T-helper 1 cell treated with Interleukin-12 subunit alpha and Interleukin-12 subunit beta and Interleukin-4 antibody, amounts not matched to agents 30 μg/mL and 1 μg/mL, for 36 hours (primary cell): ENCODE measurements around the gene SLC4A9.

ENCODE experiments used
- H3K27ac Mint-ChIP-seq: one replicate; pipeline ENCODE4 v1.8.0; 2021; ENCODE audit warnings: mild to moderate bottlenecking, mixed read lengths
- H3K27me3 Mint-ChIP-seq: one replicate; pipeline ENCODE4 v1.8.0; 2021; ENCODE audit warnings: low read depth, mixed read lengths
- H3K36me3 Mint-ChIP-seq: one replicate; pipeline ENCODE4 v1.8.0; 2021; ENCODE audit warnings: low read depth, mixed read lengths
- H3K4me1 Mint-ChIP-seq: one replicate; pipeline ENCODE4 v1.8.0; 2021; ENCODE audit warnings: low read depth, mixed read lengths
- H3K4me3 Mint-ChIP-seq: one replicate; pipeline ENCODE4 v1.8.0; 2021; ENCODE audit warnings: mild to moderate bottlenecking, moderate library complexity, mixed read lengths
- H3K9me3 Mint-ChIP-seq: one replicate; pipeline ENCODE4 v1.8.0; 2021; ENCODE audit warnings: mixed read lengths

SLC4A9 gene

DNA sequence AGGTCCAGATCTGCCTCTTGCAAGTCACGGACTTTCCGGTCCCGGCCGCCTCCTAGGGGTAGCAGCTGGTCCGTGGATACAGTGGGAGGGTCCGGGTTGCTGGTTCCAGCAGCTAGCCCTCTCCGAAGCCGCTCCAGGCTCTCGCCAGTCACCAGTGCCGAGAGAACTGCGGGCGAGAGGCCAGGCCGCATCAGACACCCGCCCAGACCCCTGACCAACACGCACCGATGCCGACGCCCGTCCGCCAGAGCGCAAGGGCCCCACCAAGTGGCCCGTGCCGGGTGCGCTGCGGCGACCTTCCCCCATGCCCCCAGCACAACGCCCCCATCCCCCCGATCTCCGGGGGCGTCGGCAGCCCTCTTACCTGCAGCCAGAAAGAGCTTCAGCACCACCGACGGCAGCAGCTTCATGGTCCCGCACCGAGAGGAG is 14.1 kb upstream of the SLC4A9 start:
- peaks cover 55% of the 10 kb centered on the region for H3K4me1 Mint-ChIP-seq
- H3K9me3 Mint-ChIP-seq = no peaks in the 10 kb centered on the region
- peak overlapping the region; percentile 96 for H3K4me3 Mint-ChIP-seq
- no peaks in the 10 kb centered on the region for H3K27me3 Mint-ChIP-seq
- peak overlapping the region; percentile 96 for H3K27ac Mint-ChIP-seq
- H3K36me3 Mint-ChIP-seq = peaks cover 22% of the 10 kb centered on the region

DNA sequence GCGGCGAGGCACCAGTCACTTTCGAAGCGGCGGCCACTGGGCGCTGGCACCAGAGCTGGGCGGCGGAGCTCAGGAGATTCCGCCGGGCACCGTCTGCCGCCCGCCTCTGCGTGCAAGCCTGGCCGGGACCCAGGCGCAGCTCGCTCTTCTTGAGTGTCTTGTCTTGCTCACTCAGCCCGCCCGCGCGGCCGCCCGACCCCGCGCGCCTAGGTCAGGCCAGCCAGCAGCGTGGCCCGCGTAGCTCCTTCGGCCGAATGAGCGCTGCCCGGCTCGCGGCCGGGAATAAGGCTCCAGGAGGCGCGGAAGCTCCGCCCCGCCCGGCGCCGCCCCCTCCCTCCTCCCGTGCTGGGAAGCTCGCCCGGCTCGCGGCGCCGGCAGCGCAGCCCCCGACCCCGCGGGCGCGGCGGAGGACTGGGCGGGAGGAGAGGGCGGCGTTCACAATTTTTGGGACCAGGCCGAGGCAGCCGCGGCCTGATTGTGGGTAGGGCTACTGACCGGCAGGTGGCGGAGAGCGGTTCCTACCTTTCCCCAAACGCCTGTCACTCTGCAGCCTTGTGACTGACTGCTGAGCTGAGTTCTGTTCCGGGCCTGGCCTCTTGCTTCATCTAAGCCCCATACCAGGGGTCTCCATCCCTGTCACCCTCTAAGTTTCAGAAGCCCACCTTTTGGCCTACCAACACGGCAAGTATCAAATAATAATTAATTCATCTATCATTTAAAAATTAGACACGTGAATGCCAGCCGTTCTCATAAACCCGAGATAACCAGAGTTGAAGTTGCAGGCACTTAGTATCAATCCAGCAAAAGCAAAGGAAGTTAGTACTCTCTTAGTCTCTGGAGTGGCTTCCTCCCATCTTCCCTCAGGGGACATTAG is 13.4 kb upstream of the SLC4A9 start, which contains the start of gene HBEGF:
Gene HBEGF (minus strand): TSS at position 256 of the 874 bp plus-strand sequence. CDS start 275 bp downstream, outside the sequence.
- Mint-ChIP-seq H3K9me3 (no peaks in the 10 kb centered on the region), H3K36me3 (peaks cover 18% of the 10 kb centered on the region), H3K27ac (peak within 1 kb of the TSS; percentile 96), H3K4me3 (peak within 1 kb of the TSS; percentile 96), H3K4me1 (peaks cover 51% of the 10 kb centered on the region), H3K27me3 (no peaks in the 10 kb centered on the region)

DNA sequence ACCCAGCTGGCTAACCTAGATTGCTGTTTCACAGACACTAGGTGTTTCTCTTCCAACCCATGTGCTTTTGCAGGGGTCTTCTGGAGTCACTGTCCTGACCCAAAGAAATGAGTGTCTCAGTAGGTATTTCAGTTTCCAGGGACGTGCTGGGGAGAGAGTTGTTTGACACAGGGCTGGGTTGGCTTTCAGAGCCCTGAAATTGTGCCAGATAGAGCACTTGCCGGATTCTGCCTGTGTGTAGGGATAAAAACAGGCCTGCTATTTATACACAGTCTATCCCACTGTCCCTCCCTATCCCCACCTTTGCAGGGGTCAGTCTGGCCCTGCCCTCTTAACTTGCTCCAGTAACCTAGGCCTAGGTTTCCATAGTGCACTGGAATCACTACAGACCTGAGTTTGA is 12.6 kb upstream of the SLC4A9 start:
- H3K4me1 Mint-ChIP-seq = peaks cover 49% of the 10 kb centered on the region
- peak overlapping the region; percentile 85 for H3K4me3 Mint-ChIP-seq
- H3K36me3 Mint-ChIP-seq = peaks cover 13% of the 10 kb centered on the region
- H3K27me3 Mint-ChIP-seq = no peaks in the 10 kb centered on the region
- H3K27ac Mint-ChIP-seq = peak overlapping the region; percentile 39
- no peaks in the 10 kb centered on the region for H3K9me3 Mint-ChIP-seq

DNA sequence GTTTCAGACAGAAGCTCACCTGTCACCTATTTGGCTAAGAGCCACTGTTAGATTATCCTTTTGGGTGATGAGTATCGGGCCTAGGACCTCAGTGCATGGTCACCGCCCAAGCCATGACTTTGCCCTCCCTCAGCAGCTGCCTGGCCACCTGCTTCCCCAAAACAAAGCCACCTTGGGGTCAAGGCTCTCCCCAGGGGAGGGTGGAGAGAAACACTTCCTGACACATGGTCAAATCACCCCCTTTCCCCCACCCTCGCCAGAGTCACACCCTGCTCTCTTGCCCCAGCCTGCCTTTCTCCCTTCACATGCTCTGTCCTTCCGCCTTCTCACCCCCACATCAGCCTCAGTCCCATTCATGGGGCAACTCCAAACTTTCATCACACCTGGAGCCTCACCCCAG is 11.9 kb upstream of the SLC4A9 start:
- Mint-ChIP-seq H3K4me3 (no peak overlapping the region), H3K27me3 (no peaks in the 10 kb centered on the region), H3K27ac (no peak overlapping the region), H3K9me3 (no peaks in the 10 kb centered on the region), H3K36me3 (peaks cover 9% of the 10 kb centered on the region), H3K4me1 (peaks cover 41% of the 10 kb centered on the region)

DNA sequence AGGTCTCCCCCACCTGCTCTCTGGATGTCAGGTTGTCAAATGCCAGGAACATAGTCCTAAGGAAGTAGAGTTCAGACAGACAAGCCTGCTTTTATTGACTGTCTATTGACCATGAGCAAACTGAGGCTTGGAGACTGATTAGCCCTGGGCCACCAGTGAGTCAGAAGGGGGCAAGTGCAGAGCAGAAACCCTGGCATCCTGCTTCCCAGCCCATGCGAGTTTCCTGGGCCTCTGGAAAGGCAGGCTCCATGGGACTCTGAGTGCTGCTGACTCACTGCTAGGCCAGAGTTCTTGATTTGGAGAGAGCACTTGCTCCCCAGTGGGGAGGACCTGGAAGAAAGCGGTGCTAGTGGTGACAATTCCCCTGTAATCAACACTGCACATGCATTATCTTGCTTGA is 10.8 kb upstream of the SLC4A9 start:
- H3K4me1 Mint-ChIP-seq = peaks cover 32% of the 10 kb centered on the region
- no peak overlapping the region for H3K4me3 Mint-ChIP-seq
- no peaks in the 10 kb centered on the region for H3K27me3 Mint-ChIP-seq
- H3K27ac Mint-ChIP-seq = no peak overlapping the region
- peaks cover 7% of the 10 kb centered on the region for H3K36me3 Mint-ChIP-seq
- H3K9me3 Mint-ChIP-seq = no peaks in the 10 kb centered on the region

DNA sequence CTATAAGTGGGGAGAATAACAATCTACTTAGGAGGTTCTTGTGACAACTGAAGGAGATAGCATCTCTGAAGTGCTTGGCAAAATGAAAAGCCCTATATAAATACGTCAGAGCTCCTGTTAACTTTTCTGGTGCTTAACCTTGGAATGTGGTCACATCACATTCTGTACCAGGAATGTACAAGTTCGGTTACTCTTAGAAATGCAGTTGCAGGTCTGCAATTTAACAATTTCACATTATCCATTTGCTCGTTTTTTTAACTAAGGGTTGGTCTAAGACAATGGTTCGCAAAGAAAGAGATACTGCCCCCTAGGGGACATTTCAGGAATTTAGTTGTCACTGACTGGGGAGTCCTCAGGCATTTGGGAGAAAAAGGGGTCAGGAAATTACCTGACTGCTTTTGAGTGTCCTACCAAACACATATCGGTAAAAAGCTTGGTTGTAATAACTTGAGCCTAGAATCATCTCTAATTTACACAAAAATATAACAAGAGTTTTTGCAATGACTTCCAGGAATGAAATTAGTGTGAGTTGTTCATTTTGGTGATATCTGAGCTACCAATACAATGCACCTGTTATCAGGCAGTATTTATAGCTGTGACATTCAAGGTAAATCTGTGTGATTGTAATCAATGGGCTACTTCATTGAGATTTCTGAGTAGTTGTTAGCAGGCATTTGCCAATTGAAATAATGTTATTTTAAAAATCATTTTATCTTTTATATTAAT is 8.2 kb upstream of the SLC4A9 start:
- Mint-ChIP-seq H3K4me3 (no peak overlapping the region), H3K36me3 (no peaks in the 10 kb centered on the region), H3K27me3 (no peaks in the 10 kb centered on the region), H3K27ac (peak overlapping the region; percentile 67), H3K9me3 (no peaks in the 10 kb centered on the region), H3K4me1 (peaks cover 23% of the 10 kb centered on the region)

DNA sequence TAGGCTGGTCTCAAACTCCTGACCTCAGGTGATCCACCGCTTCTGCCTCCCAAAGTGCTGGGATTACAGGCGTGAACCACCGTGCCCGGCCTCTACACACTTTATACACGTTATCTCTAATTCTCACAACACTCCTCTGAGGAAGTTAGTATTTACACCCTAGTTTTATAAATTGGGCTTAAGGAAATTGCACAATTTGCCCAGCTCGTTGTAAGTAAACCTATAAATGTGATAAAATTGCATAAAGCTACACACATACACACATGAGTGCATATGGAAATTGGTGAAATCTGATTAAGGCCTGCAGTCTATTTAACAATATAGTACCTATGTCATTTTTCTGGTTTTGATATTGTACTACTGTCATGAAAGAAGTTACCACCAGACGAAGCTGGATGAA is 4.4 kb upstream of the SLC4A9 start:
- Mint-ChIP-seq H3K9me3 (no peaks in the 10 kb centered on the region), H3K27me3 (peaks cover 8% of the 10 kb centered on the region), H3K4me1 (peaks cover 20% of the 10 kb centered on the region), H3K36me3 (no peaks in the 10 kb centered on the region), H3K4me3 (no peak overlapping the region), H3K27ac (no peak overlapping the region)

DNA sequence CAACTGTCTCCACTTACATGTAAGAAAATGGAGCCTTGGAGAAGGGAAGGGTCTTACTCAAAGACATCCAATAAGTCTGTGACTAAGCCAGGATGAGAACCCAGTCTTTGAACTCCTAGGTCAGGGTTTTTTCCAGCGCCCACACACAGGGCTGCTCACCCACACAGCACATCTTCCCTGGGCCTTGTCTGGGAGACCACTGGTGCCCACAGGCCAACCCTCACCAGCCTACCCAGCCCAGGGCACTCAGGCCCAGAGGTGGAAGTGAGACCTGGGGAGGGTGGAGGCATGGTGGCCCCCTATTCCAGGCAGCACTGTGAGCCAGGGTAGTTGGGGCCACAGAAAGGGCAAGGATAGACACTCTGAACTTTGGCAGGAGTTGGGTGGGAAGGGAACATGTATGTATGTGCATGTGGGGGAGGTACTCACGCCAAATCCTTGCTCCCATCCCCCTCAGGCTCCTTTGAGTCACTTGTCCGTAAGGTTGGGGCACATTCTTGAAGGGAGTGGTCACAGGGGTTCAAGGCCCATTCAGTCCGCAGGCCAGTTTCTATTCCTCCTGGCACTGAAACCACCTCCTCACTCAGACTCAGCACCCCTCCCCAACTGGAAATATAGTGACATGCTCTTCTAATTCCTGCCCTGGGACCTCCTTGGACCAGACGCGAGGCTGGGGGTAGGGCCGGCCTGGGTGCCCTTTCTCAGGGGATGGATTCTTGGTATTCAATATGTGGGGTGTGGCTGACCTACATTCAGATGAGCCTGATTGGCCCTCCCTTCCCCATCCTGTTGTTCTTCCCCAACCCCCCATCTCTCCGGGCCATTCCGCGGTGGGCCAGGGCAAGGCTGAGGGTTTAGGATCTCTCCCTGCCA is 2.9 kb upstream of the SLC4A9 start:
- H3K27ac Mint-ChIP-seq = peak overlapping the region; percentile 71
- no peaks in the 10 kb centered on the region for H3K9me3 Mint-ChIP-seq
- peak overlapping the region; percentile 80 for H3K4me3 Mint-ChIP-seq
- no peaks in the 10 kb centered on the region for H3K36me3 Mint-ChIP-seq
- peaks cover 12% of the 10 kb centered on the region for H3K4me1 Mint-ChIP-seq
- peaks cover 8% of the 10 kb centered on the region for H3K27me3 Mint-ChIP-seq

DNA sequence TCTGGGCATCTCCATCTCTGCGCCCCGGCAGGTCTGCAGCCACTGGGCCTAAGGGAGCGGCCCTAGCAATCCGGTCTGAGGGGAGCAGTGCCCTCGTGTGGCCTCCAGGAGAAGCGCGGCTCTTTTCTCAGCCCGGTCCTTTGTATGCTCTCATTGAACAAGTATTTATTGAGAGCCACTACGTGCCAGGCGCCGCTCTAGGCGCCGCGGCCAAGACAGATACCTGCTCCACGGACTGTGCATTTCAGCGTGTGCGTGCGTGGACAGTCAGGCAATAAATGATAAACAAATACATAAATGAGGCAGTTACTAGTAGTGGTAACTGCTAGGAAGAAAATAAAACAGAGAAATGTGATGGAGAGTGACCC is 2.3 kb upstream of the SLC4A9 start:
- Mint-ChIP-seq H3K27me3 (peaks cover 8% of the 10 kb centered on the region), H3K4me3 (peak overlapping the region; percentile 80), H3K36me3 (no peaks in the 10 kb centered on the region), H3K4me1 (peaks cover 12% of the 10 kb centered on the region), H3K9me3 (no peaks in the 10 kb centered on the region), H3K27ac (peak overlapping the region; percentile 71)

DNA sequence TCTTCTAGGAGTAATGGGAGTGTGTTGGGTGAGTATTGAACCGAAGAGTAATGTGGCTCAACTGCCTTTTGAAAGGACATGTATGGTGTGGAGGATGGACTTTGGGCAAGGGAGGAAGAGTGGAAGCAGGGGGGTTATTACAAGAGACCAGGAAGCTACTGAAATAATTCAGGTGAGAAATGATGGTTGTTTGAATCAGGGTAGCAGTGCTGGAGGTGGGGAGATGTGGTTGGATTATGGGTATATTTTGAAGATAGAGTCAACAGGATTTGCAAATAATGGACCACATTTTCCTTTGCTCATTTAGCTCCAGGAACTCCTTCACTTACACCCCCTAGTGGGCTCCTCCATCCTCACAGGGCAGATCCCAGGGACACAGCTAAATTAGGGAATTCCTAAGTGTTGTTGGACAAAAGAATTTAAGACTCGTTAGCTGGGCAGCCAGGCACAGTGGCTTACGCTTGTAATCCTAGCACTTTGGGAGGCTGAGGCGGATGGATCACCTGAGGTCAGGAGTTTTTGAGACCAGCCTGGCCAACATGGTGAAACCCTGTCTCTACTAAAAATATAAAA is 1.2 kb upstream of the SLC4A9 start:
- H3K27me3 Mint-ChIP-seq = peaks cover 8% of the 10 kb centered on the region
- no peak overlapping the region for H3K27ac Mint-ChIP-seq
- peaks cover 17% of the 10 kb centered on the region for H3K4me1 Mint-ChIP-seq
- H3K9me3 Mint-ChIP-seq = no peaks in the 10 kb centered on the region
- H3K4me3 Mint-ChIP-seq = no peak overlapping the region
- H3K36me3 Mint-ChIP-seq = no peaks in the 10 kb centered on the region

DNA sequence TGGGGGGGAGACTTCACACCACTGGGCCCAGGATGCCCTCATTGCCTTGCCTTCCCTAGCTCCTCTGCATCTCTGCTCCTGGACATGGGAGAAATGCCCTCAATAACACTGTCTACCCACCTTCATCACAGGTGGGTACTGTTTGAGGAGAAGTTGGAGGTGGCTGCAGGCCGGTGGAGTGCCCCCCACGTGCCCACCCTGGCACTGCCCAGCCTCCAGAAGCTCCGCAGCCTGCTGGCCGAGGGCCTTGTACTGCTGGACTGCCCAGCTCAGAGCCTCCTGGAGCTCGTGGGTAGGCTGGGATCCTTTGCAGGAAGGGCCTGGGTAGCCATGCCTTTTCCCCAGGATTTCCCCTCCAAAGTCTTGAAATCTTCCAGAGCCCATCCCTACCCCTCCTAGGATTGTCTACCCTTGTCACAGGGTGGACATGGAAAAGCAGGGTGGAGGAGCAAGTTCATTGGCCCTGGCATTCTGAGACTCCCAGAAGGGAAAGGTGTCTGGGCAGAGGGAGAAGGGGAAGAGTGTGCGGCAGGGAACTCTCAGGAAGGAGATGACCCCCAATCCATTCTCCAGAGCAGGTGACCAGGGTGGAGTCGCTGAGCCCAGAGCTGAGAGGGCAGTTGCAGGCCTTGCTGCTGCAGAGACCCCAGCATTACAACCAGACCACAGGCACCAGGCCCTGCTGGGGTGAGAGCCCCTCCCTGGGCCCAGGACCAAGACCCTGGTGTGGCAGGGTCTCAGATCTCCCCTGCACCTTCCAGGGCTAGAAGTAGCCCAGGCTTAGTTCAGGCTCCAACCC is 886 bp downstream of the SLC4A9 start:
- Mint-ChIP-seq H3K4me3 (no peak overlapping the region), H3K36me3 (no peaks in the 10 kb centered on the region), H3K4me1 (peaks cover 17% of the 10 kb centered on the region), H3K9me3 (no peaks in the 10 kb centered on the region), H3K27me3 (peaks cover 8% of the 10 kb centered on the region), H3K27ac (no peak overlapping the region)

DNA sequence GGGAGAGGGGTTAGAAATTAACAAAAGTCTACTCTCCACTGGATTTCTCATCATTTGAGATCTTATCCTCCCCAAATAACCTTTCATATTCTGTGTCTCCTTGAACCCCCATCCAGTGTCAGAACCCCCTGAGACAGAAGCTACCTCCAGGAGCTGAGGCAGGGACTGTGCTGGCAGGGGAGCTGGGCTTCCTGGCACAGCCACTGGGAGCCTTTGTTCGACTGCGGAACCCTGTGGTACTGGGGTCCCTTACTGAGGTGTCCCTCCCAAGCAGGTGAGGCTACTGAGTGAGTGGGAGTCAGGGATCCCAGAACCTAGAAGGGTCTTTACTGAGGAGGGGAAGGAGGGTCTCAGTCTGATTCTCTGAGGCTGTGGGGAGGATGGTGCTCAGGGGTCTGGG is 1.9 kb downstream of the SLC4A9 start:
- Mint-ChIP-seq H3K4me3 (no peak overlapping the region), H3K36me3 (no peaks in the 10 kb centered on the region), H3K27ac (no peak overlapping the region), H3K27me3 (peaks cover 8% of the 10 kb centered on the region), H3K9me3 (no peaks in the 10 kb centered on the region), H3K4me1 (peaks cover 16% of the 10 kb centered on the region)

DNA sequence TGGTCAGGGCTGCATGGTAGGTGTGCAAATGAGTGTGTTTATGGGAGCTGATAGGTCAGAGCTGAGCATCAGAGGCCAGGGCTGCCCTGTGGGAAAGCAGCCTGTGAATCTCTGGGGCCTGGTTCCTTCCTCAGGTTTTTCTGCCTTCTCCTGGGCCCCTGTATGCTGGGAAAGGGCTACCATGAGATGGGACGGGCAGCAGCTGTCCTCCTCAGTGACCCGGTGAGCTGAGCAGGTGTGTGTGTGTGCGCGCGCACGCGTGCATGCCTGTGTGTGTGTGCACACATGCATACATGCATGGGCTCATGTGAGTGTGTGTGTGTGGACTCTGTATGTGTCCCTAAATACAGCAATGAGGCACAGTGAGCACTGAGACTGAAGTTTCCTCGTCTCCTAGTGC is 2.3 kb downstream of the SLC4A9 start:
- Mint-ChIP-seq H3K27me3 (peaks cover 8% of the 10 kb centered on the region), H3K36me3 (no peaks in the 10 kb centered on the region), H3K4me3 (no peak overlapping the region), H3K4me1 (peaks cover 11% of the 10 kb centered on the region), H3K27ac (no peak overlapping the region), H3K9me3 (no peaks in the 10 kb centered on the region)
